ENCODE results near the gene RAB4A. TPM values are rescaled to one million over a fixed set of nuclear protein-coding genes. Genes with fewer than 3 reads are reported as not detected.

The RAB4A gene
- total RNA-seq, 1 experiment from 2014 or later = 66.7 TPM

DNA sequence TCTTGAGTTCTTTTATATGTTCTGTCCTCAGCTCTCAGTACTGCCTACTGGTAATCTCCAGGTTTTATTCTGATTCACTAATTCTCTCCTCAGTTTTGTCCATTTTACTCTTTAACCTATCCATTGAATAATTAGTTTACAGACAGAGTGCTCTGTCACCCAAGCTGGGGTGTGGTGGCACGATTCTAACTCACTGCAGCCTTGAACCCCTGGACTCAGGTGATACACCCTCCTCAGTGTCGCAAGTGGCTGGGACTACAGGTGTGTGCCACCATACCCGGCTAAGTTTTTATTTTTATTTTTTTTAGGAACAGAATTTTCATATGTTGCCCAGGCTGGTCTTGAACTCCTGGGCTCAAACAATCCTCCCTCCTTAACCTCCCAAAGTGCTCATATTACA is 14.0 kb downstream of the RAB4A start:
- Histone ChIP-seq H4K20me1 (ENCODE audit: control insufficient read depth, insufficient read depth, insufficient read length) (no peaks in the 10 kb centered on the region), H3K23ac (ENCODE audit: insufficient read length, low read depth, low read length) (no peak overlapping the region), H3K4me2 (ENCODE audit: insufficient read depth, insufficient read length, low read length) (no peak overlapping the region), H2BK120ac (ENCODE audit: low read depth, low read length, poor library complexity, severe bottlenecking) (no peak overlapping the region), H3K9me3 (ENCODE audit: control insufficient read depth, low read depth, low read length) (no peaks in the 10 kb centered on the region), H2BK20ac (ENCODE audit: low read depth, low read length, poor library complexity, severe bottlenecking) (no peak overlapping the region), H4K8ac (replicated peaks; ENCODE audit: insufficient read length, low read depth, low read length) (no peak overlapping the region), H3K56ac (ENCODE audit: insufficient read length, low read depth, low read length) (no peak overlapping the region), H3K14ac (ENCODE audit: insufficient read depth, low read length) (no peak overlapping the region), H3K4me1 (ENCODE audit: insufficient read depth, low read length) (peaks cover 2% of the 10 kb centered on the region; the same call in 1 of the 2 replicates), H2BK5ac (ENCODE audit: insufficient read length, low read length) (no peak overlapping the region), H3K23me2 (ENCODE audit: insufficient read length, low read depth, low read length, poor library complexity, severe bottlenecking) (no peaks in the 10 kb centered on the region), H3K9ac (ENCODE audit: extremely low read depth, insufficient read length, low read length) (no peak overlapping the region), H3K4ac (ENCODE audit: low read depth, low read length) (no peak overlapping the region), H3K18ac (ENCODE audit: insufficient read length, low read depth, low read length) (no peak overlapping the region), H3K79me2 (ENCODE audit: insufficient read depth, low read length) (peaks cover 10% of the 10 kb centered on the region; the same call in 1 of the 2 replicates), H3T11ph (ENCODE audit: low read length) (no peak overlapping the region), H2AK5ac (ENCODE audit: insufficient read length, low read length) (no peak overlapping the region), H4K91ac (ENCODE audit: insufficient read length, low read depth, low read length) (no peak overlapping the region), H4K5ac (ENCODE audit: insufficient read length, low read depth, low read length) (no peak overlapping the region), H2AFZ (ENCODE audit: low read length) (no peak overlapping the region), H2BK15ac (ENCODE audit: low read depth, low read length) (no peak overlapping the region), H2BK12ac (ENCODE audit: insufficient read length, low read depth, low read length) (no peak overlapping the region), H3K79me1 (ENCODE audit: insufficient read depth, low read depth, low read length, poor library complexity, severe bottlenecking) (peaks cover 6% of the 10 kb centered on the region), H3K27me3 (ENCODE audit: insufficient read depth, low read length) (no peaks in the 10 kb centered on the region), H3K27ac (ENCODE audit: insufficient read length, low read depth, low read length) (no peak overlapping the region)
- H3K27me3 Mint-ChIP-seq (ENCODE audit: low read depth) = no peaks in the 10 kb centered on the region
- no peak for DNase-seq
- H3K36me3 Mint-ChIP-seq (ENCODE audit: insufficient read depth in 1 of 3, low read depth in 3 of 3) = peaks cover 2 to 10% (median 3%) of the 10 kb centered on the region in 3 experiments; a peak in 6 of 7 replicates
- TF ChIP-seq CTCF (conservative IDR thresholded peaks at IDR 0.05) = no peak
- no peak overlapping the region for H3K27ac Mint-ChIP-seq
- no peak overlapping the region for H3K4me3 Mint-ChIP-seq
- no CpG with 5 or more reads among the region's 3 CpGs for WGBS (ENCODE audit: extremely low coverage, insufficient read length, low lambda C conversion rate)
- no peaks in the 10 kb centered on the region for H3K9me3 Mint-ChIP-seq
- H3K4me1 Mint-ChIP-seq = peaks cover 7 to 12% of the 10 kb centered on the region in 2 experiments
